Fibroblast of lung (primary cell): Measurements from ENCODE around the gene ADAMTS14. TPM values are rescaled to one million over a fixed set of nuclear protein-coding genes. Genes with fewer than 3 reads are reported as not detected.

Experiments
- DNase-seq, 2 donors: peaks; one replicate each; pipeline versions ENCODE4 v3.0.0 to v3.0.0-alpha.2; 2010; ENCODE audit warnings: low read depth in 2 of 2
- H2AFZ ChIP-seq: 2 replicates; pipeline ENCODE4 v1.5.1; 2012; ENCODE audit warnings: low read length, control low read depth, inconsistent platforms
- H3K27ac ChIP-seq: 2 replicates; pipeline ENCODE4 v1.5.1; 2011; ENCODE audit warnings: low read length, control low read depth; ENCODE audit not compliant: insufficient read depth
- H3K27me3 ChIP-seq: 2 replicates; pipeline ENCODE4 v1.5.1; 2011; ENCODE audit warnings: mild to moderate bottlenecking, low read length; ENCODE audit not compliant: control insufficient read depth, insufficient read depth
- H3K36me3 ChIP-seq: 2 replicates; pipeline ENCODE4 v1.5.1; 2011; ENCODE audit warnings: low read length; ENCODE audit not compliant: control insufficient read depth, insufficient read depth
- H3K4me1 ChIP-seq: 2 replicates; pipeline ENCODE4 v1.5.1; 2011; ENCODE audit warnings: low read length; ENCODE audit not compliant: control insufficient read depth, insufficient read depth; ENCODE audit errors: extremely low read depth
- H3K4me2 ChIP-seq: 2 replicates; pipeline ENCODE4 v1.5.1; 2011; ENCODE audit warnings: low read length, control low read depth; ENCODE audit not compliant: insufficient read depth; ENCODE audit errors: extremely low read depth
- H3K4me3 ChIP-seq, 4 experiments: fragments of 200-600 bp in 1 of 4; sonication (generic) in 1 of 4; replicated peaks in 1 of 4; 2 replicates each; pipeline ENCODE4 v1.5.1; 2011 to 2016; ENCODE audit warnings: low read length in 4 of 4, low read depth in 3 of 4, mild to moderate bottlenecking in 3 of 4, control low read depth in 2 of 4, inconsistent platforms in 1 of 4, mixed read lengths in 1 of 4; ENCODE audit not compliant: insufficient read depth in 1 of 4; ENCODE audit errors: control extremely low read depth in 1 of 4
- H3K79me2 ChIP-seq: 2 replicates; pipeline ENCODE4 v1.5.1; 2012; ENCODE audit warnings: mild to moderate bottlenecking, low read length, inconsistent platforms; ENCODE audit not compliant: control insufficient read depth, insufficient read depth
- H3K9ac ChIP-seq: 2 replicates; pipeline ENCODE4 v1.5.1; 2011; ENCODE audit warnings: mild to moderate bottlenecking, low read length, control low read depth; ENCODE audit not compliant: insufficient read depth
- H3K9me3 ChIP-seq: 2 replicates; pipeline ENCODE4 v1.5.1; 2012; ENCODE audit warnings: low read depth, low read length; ENCODE audit not compliant: control insufficient read depth, insufficient read depth
- H4K20me1 ChIP-seq: 2 replicates; pipeline ENCODE4 v1.5.1; 2011; ENCODE audit warnings: low read length; ENCODE audit not compliant: control insufficient read depth, insufficient read depth; ENCODE audit errors: extremely low read depth
- EZH2 ChIP-seq: IDR thresholded peaks from 2 replicates; pipeline ENCODE4 v1.5.1; 2012; ENCODE audit warnings: low read length, control low read depth, mild to moderate bottlenecking; ENCODE audit errors: missing control alignments
- polyA plus RNA-seq, 2 donors: library from polyadenylated mRNA; depleted of rRNA in 1 of 2; stranded (reverse) in 1 of 2; unstranded in 1 of 2; fragments of >200 nt; gene quantifications; 2 replicates each; pipeline ENCODE4 v1.2.1, GENCODE V29; 2011 to 2012; ENCODE audit warnings: missing spikeins in 1 of 2
- total RNA-seq: library from RNA; depleted of rRNA; stranded (reverse); fragments of >200 nt; gene quantifications from 2 replicates; pipeline ENCODE4 v1.2.1, GENCODE V29; 2014
- TF ChIP-seq, protein P1 (sequence below), 2 donors: IDR thresholded peaks in 1 of 2; conservative IDR thresholded peaks in 1 of 2; 1 replicate in 1 of 2; 2 replicates in 1 of 2; pipeline ENCODE4 v1.5.1; 2011 to 2012; ENCODE audit warnings: low read length in 2 of 2, control low read depth in 1 of 2, inconsistent platforms in 1 of 2, low read depth in 1 of 2, mild to moderate bottlenecking in 1 of 2

ADAMTS14 gene
- total and polyA plus RNA-seq, 2 donors (not counting 1 experiment from before 2014, with no cell fraction given) = 4.1 to 6.2 TPM

DNA sequence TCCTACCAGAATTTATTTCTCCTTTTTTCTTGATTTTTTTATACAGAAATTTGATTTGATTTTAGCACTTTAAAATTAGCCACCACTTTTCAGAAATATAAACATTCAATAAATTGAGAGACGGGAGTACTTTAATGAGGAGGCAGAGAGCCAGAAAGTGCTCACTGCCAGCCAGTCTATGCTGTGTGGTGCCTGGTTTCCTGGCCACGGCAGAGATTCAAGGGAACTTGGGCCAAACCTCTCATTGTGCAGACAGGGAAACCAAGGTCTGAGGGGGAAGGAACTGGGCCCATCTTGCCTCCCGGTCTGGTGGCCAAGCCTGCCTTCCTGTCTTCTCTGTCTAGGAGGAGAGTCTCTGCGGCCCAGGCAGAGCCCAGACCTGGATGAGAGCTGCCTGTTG, 25.9 kb downstream of the ADAMTS14 start:
- H4K20me1 ChIP-seq = no peaks in the 10 kb centered on the region
- no peaks in the 10 kb centered on the region for H3K27me3 ChIP-seq
- TF ChIP-seq, protein P1, sequence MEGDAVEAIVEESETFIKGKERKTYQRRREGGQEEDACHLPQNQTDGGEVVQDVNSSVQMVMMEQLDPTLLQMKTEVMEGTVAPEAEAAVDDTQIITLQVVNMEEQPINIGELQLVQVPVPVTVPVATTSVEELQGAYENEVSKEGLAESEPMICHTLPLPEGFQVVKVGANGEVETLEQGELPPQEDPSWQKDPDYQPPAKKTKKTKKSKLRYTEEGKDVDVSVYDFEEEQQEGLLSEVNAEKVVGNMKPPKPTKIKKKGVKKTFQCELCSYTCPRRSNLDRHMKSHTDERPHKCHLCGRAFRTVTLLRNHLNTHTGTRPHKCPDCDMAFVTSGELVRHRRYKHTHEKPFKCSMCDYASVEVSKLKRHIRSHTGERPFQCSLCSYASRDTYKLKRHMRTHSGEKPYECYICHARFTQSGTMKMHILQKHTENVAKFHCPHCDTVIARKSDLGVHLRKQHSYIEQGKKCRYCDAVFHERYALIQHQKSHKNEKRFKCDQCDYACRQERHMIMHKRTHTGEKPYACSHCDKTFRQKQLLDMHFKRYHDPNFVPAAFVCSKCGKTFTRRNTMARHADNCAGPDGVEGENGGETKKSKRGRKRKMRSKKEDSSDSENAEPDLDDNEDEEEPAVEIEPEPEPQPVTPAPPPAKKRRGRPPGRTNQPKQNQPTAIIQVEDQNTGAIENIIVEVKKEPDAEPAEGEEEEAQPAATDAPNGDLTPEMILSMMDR (conservative IDR thresholded peaks at IDR 0.05 in 1 of 2, IDR thresholded peaks at IDR 0.05 in 1 of 2; ENCODE audit: low read depth in 1 of 2, low read length in 2 of 2) = no peak
- TF ChIP-seq EZH2 = no peak
- H2AFZ ChIP-seq = no peak overlapping the region
- H3K27ac ChIP-seq = no peak overlapping the region
- H3K4me1 ChIP-seq = peaks cover 18% of the 10 kb centered on the region
- no peak for DNase-seq
- H3K9me3 ChIP-seq = no peaks in the 10 kb centered on the region
- H3K79me2 ChIP-seq = no peaks in the 10 kb centered on the region
- no peak overlapping the region for H3K4me3 ChIP-seq
- peaks cover 2% of the 10 kb centered on the region for H3K36me3 ChIP-seq
- H3K9ac ChIP-seq = no peak overlapping the region
- no peak overlapping the region for H3K4me2 ChIP-seq

DNA sequence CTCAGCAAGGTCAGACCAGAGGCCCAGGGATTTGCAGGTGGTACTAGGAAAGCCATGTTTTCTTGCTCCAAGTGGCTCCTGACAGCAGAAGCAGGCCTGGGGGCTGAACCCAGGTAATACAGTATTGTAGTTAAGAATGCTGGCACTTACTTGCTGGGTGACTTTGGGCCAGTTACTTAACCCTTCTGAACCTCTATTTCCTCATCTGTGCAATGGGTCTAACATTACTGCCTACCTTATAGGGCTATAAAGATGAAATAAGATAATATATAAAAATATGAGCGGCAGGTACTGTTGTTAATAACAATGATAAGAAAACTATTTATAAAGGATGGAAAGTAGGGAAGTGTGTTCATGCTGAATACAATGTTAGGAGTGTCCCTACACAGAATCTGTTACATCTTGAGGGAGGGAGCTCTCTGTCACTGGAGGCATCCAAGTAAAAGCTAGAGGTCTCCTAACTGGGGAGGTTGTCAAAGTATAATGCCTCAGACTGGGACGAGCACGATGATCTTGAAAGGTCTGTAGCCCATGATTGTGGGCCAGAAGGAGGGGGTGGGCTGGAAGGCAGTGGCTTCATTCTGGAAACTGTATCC, 26.9 kb downstream of the ADAMTS14 start:
- no peak for TF ChIP-seq EZH2
- TF ChIP-seq, protein P1 (conservative IDR thresholded peaks at IDR 0.05 in 1 of 2, IDR thresholded peaks at IDR 0.05 in 1 of 2; ENCODE audit: low read depth in 1 of 2, low read length in 2 of 2) = no peak
- no peak overlapping the region for H3K27ac ChIP-seq
- H4K20me1 ChIP-seq = no peaks in the 10 kb centered on the region
- no peak overlapping the region for H3K4me2 ChIP-seq
- H3K36me3 ChIP-seq = peaks cover 2% of the 10 kb centered on the region
- no peaks in the 10 kb centered on the region for H3K9me3 ChIP-seq
- peaks cover 12% of the 10 kb centered on the region for H3K4me1 ChIP-seq
- H3K4me3 ChIP-seq = no peak overlapping the region
- no peak overlapping the region for H2AFZ ChIP-seq
- no peak overlapping the region for H3K9ac ChIP-seq
- H3K27me3 ChIP-seq = no peaks in the 10 kb centered on the region
- H3K79me2 ChIP-seq = no peaks in the 10 kb centered on the region
- no peak for DNase-seq

DNA sequence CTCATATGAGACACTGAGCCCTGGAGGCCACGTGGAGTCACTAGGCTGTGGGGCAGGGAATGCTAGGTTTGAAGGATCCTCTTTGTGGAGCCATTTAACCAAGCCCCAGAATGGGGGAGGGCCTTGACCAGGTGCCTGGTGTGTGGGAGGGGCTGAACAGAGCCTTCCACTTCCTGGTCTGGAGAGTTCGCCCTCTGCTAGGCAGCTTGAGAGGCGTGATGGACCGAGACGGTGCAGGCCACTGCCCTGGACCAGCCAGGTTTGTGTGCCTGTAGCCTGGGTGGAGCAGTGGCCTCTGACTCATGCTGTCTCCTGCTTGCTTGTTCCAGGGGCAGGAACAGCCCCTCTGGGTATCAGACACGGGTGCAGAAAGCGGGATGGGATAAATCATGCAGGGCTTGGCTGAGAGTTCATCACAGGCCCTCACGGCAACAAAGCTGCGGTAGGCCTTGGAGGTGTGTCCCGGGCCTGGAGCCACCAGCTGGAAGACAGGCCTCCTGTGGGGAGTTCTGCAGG, 27.4 kb downstream of the ADAMTS14 start:
- Histone ChIP-seq H3K27me3 (no peaks in the 10 kb centered on the region), H3K27ac (no peak overlapping the region), H3K79me2 (no peaks in the 10 kb centered on the region), H3K9ac (no peak overlapping the region), H3K4me3 (no peak overlapping the region), H3K4me1 (peaks cover 9% of the 10 kb centered on the region), H3K9me3 (no peaks in the 10 kb centered on the region), H4K20me1 (no peaks in the 10 kb centered on the region), H3K36me3 (peaks cover 2% of the 10 kb centered on the region), H3K4me2 (no peak overlapping the region), H2AFZ (no peak overlapping the region)
- no peak for TF ChIP-seq EZH2
- TF ChIP-seq, protein P1 (conservative IDR thresholded peaks at IDR 0.05 in 1 of 2, IDR thresholded peaks at IDR 0.05 in 1 of 2; ENCODE audit: low read depth in 1 of 2, low read length in 2 of 2) = no peak
- peak in 1 of 2 donors; percentile 11 for DNase-seq
